ENCODE data around the gene C11orf24. TPM values are rescaled to one million over a fixed set of nuclear protein-coding genes. Genes with fewer than 3 reads are reported as not detected.
A peak's percentile ranks its signal among the peaks of the same experiment; 100 is the strongest.
"Not testable (repeated sequence)": the region's sequence is repeated elsewhere in the genome, so short reads cannot be mapped to it uniquely, and the experiment has no call there.

C11orf24 gene
- total RNA-seq, 1 donor from 2014 or later = 10.6 TPM

DNA sequence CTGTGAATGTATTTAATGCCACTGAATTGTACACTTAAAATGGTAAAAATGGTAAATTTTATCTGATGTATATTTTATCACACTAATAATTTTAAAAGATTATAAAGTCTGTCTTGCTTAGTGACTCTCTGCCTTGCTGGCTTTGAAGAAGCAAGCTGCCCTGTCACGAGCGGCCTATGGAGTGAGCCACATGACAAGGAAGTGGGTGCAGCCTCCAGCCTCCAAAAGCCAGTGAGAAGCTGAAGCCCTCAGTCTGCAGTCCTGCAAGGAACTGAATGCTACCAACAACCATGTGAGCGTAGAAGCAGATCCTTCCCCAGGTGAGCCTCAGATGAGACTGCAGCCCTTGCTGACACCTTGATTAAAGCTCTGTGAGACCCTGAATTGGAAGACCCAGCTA, 20.0 kb downstream of the C11orf24 start:
- no peak for DNase-seq

DNA sequence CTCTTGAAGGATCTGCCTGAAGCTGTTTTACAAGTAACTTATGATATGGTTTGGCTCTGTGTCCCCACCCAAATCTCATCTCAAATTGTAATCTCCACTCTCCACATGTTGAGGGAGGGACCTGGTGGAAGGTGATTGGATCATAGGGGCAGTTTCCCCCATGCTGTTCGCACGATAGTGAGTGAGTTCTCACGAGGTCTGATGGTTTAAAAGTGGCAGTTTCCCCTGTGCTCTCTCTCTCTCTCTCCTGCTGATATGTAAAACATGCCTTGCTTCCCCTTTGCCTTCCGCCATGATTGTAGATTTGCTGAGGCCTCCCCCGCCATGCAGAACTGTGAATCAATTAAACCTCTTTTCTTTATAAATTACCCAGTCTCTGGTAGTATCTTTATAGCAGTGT, 26.9 kb downstream of the C11orf24 start:
- not testable (repeated sequence) for DNase-seq

DNA sequence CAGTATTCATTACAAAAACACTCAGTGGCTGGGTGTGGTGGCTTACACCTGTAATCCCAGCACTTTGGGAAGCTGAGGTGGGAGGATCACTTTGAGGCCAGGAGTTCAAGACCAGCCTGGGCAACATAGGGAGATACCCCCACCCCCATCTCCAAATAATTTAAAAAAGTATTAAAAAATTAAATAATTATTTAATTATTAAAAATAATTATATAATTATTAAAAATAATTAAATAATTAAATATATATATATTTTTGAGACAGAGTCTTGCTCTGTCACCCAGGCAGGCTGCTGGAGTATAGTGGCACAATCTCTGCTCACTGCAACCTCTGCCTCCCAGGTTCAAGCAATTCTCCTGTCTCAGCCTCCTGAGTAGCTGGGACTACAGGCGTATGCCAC, 27.9 kb downstream of the C11orf24 start:
- DNase-seq = not testable (repeated sequence)

DNA sequence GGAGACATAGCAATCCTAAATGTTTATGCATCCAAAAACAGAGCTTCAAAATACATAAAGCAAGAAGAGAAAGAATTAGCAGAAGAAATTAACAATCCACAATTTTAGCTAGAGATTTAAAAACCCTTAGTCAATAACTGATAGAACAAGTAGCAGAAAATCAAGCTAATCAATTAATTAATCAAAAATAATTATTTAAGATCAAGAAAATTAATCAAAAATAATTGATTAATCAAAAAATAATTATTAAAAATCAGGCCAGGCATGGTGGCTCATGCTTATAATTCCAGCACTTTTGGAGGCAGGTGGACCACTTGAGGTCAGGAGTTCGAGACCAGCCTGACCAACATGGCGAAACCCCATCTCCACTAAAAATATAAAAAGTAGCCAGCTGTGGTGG, 29.2 kb downstream of the C11orf24 start:
- no peak for DNase-seq

DNA sequence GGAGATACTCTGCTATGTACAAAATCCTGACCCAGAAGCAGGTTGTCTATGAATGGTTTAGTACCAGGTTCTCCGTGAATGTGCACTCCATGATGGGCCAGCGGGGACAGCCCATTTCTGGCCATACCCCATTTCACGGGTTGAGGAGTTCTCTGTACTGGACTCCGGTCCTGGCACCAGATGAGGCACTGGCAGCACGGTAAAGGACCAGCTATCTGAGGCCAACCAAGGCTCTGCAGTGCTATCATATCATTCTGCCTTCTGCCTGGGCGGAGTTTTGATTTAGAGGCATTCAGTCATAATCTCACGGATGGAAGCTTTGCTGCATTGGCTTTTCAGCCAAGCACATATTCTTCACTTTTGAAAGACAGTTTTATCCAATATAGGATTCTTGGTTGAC, 40.2 kb downstream of the C11orf24 start:
- no peak for DNase-seq

DNA sequence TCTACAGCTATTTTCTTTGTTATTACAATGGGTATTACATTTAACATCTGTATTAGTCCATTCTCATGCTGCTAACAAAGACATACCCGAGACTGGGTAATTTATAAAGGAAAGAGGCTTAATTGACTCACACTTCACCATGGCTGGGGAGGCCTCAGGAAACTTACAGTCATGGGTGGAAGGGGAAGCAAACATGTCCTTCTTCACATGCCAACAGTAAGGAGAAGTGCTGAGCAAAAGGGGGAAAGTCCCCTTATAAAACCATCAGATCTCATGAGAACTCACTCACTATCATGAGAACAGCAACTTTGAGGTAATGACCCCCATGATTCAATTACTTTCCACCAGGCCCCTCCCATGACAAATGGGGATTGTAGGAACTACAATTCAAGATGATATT, 42.2 kb downstream of the C11orf24 start:
- DNase-seq = no peak

DNA sequence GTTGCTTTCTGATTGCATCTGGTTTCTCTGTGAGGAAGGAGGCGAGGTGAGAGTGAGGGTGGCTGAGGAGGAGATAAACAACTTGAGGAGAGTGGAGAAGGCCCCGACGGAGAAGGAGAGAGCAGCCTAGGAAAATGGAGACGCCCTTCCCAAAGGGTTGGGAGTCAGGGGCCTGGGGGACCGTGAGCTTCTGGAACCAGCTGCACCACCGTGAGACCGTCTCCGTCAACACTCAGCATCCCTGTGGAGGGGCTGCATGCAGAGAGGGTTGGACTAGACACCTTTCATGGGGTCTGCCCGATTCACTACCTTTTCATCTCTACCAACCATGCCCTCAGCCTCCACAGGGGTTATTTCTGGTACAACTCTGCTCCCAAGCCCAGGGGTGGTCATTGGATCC, 45.4 kb downstream of the C11orf24 start:
- DNase-seq = no peak

DNA sequence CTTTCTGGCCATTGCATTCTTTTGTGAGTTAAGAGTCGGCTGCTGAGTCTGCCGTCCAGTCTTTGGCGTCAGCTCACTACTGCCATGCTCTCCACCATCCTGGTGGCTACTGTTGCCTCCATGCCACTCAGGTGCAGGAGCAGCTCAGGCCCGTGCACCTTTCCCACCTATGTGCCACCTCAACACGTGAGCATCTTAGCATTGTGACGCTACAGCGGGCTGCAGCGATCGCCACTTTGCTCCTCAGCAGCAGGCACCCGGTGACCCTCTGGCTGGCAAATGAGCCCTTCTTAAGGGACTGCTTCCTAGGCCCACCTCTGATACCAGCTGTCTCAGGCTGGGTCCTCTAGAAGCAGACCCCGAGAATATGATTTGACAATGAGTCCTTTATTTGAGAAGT, 47.2 kb downstream of the C11orf24 start:
- DNase-seq = no peak

DNA sequence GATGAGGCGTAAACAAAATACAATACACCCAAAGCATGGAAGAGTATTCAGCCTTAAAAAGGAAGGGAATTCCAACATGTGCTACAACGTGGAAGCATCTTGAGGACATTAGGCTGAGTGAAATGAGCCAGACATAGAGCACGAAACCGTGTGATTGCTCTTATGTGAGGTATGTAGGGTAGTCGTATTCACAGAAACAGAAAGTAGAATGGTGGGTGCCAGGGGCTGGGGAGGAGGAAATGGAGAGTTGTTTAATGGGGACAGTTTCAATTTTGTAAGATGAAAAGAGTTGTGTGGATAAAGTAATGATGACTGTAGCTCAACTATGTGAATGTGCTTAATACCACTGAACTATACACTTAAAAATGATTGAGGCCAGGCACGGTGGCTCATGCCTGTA, 48.5 kb downstream of the C11orf24 start:
- DNase-seq = no peak

DNA sequence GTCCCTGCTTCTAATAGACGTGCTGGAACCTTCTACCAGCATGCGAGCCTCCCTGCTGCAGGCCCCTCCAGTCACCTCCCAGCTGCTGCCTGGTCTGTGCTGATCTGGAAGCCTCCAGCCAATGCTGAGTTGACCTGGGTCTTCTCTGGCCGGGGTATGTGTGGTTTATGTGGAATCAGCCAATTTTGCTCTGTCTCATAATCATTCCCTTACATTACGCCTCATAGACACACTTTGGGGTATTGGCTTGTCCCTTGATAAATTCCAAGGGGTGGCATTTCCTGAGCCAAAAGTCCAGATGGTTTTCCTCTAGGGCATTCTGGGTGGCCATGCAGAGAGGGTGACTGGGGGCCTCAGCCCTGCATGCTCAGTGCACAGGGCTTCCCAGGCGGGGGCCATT, 50.4 kb downstream of the C11orf24 start:
- no peak for DNase-seq

DNA sequence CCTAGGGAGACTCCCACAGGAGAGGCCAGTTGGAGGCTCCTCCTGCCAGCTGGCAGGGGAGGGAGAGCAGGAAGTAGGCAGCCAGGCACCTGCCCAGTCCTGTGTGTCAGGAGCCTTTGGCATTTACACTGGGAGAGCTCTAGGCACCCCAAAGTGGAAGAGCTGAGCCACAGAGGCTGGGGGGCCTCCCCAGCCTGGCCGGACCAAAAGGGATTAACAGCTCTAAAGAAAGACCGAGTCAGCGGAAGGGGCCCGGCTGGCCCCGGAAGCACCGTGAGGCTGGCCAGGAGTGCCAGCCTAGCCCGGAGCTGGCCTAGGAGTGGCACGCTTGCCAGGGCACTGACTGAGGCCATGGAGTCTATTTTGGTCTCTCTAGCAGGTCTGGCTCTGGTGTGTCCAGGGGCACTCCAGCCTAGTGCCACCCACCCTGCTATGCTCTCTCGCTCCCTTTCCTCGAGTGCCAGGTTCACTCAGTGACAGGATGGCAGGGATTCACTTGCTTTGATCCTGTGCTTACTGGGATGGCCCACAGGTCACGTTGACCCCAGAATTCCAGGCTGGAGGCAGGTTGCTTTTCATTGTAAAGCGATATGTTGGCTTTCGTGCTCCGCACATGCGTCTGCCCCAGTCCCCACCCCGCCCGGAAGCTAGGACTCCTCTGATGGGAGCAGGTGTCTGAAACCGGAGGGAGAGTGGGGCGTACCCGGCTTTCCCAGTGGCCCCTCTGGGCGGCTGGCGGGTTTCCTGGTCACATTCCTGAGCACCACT, 55.4 kb downstream of the C11orf24 start:
- DNase-seq = no peak

DNA sequence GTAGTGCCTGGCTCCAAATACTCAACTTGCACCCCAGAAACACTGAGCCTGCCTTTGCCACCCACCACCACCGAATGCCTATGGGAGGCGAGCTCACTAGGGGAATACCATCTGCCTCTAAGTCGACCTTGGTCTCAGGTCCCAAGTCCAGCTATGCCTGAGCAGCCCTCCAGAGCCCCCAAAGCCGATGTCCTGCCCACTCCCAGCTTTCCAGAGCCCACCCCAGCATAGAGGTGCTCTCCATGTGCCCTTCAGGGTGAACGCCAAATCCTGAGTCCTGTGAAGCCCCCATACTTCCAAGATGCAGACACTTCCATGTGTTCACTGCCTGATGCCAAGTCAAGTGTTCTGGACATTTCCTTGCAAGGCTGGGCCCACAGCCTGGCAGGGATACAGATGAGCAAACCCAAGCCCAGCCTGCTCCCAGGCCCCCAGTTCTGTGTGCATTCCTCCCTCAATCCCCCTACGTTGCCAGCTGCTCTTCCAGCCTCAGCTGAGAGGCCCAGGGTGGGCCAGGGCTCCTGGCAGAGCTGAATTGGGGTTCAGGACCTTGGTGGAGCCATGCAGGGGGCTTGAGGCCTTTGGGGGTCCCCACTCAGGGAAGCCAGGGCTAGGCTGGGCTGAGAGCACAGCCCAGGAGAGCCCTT, 56.1 kb downstream of the C11orf24 start:
- DNase-seq = no peak

DNA sequence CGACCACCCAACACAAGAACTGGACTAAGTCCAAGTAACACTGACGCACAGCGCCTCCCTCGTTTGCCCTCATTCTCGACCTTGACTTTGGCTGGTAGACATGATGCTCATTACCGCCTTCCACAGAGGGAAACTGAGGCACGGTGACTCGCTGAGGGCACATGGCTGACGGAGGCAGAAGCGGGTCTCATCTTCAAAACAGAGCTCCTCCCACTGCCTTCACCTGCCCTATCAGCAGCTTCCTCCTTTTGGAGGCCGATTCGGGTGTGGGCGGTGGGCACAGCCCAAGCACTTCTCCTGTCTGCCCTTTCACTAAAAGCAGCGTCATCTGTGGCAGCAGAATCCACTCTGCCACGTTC, 56.7 kb downstream of the C11orf24 start:
- DNase-seq = no peak

DNA sequence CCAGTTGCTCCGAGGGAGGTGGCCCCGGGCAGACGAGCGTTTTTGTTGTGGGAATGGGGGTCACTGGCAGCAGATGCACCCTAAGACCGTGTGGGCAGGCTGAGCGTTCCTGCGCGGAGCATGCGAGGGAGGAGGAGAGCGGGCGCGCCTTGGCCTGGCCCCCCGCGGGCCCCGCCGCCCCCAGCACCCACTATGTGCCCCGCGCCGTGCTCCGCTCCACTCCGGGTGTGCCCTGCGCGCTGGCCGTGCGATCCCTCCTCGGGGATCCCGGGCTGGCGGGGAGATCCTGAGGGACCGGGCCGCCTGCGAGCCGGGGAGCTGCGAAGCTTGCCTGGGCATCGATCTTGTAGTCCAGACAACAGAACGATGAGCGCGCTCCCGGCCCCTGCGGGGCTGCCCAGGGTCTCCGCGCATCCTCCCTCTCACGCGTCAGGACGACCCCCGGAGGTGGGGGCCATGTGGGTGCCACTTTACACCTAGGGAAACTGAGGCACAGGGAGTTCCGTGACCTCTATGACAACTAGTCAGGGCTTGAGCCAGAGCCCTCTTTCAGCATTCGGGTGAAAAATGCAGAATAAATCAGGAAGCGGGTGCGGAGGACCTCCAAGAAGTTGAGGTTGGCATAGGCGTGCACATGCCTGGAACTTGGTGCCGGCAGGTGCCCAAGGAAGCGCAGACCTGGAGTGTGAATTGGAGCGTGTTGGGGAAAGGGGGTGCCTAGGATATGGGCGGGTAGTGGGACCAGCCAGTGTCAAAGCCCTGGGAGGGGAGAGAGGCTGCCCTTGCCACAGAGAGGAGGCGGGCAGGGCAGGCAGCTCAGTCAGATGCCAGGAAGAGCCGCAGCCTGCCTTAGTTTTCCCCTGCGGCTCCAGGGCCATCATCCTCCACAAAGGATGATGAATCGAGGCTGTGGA, 57.3 kb downstream of the C11orf24 start:
- no peak for DNase-seq

DNA sequence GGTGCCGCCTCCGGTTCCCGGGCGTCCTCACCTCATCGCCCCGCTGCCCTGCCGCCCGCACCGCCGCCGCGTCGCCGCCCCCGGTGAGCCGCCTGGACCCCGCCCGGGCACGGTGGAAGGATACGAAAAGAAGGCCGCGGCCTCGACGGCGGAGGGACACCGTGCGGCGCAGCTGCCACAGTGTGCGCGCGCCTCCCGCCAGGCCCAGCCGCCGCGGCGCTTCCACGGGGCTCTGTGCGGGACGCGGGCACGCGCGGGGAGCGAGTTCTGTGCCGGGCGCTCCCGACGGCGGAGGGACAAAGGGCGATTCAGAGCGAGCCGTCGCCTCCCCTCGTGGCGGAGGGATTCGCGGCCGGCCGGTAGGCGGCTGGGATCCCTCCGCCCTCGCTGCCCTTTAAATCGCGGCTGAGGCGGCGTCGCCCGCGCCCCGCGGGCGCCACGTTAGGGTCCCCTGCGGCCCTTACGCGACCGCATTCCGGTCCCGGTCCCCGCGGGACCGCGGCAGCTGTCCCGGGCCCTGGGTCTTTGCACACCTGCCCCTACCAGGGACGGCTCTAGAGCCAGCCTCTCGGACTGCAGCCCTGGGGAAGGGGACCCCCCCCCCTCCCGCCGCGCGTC, 58.1 kb downstream of the C11orf24 start:
- DNase-seq = peak; percentile 80

DNA sequence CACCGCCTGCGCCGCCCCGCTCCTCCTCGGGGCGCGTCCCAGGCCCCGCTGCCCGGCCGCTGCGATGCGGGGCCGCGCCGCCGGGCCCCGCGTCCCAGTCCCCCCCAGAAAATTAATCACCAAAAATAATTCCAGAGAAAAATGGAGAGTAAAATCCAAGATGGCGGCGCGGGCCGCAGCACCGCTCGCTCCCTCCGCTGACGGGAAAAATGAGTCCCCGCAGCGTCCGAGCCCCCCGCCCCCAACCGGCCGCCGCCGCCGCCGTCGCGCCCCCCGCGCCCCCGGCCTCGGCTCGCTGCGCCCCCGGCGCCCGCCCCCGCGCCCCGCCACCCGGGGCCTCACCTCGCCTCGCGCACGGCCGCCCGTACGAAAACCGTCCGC, 58.6 kb downstream of the C11orf24 start, which contains the start of gene KMT5B:
TSS of gene KMT5B (minus strand) at position 162 of the 381 bp plus-strand sequence. CDS start 23,220 bp downstream, outside the sequence.
- no peak for DNase-seq

DNA sequence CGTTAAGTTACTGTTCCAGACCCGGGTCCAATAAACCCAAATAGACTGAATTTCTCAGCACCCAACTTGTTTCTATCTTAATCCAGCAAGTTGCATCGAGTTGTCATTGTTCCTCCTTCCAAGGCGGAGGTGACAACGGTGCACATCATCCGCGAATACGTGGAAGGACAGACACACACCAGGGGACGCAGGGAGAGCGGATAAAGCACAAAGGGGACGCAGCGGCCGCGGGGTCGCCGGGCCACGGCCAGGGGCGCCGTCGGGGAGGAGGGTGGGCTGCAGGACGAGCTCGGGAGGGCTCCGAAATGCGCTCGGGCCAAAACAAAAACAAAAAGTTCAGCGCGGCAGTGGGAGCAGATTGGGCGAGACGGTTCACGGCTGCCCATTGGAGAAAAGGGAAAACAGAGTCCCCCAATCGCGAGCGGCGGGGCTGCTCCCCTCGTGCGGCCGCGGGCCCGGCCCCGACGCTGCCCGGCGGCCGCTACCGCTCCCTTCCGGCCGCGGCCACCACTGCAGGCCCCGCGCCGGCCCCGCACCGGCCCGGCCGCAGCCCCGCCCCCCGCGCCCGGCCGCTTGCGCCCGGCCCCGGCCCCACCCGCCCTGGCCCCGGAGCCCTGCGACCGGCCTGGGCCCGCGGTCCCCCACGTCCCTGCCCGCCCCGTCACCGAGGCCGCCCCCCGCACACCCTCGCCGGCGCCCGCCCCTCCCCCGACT, 59.2 kb downstream of the C11orf24 start:
- peak; percentile 39 for DNase-seq

DNA sequence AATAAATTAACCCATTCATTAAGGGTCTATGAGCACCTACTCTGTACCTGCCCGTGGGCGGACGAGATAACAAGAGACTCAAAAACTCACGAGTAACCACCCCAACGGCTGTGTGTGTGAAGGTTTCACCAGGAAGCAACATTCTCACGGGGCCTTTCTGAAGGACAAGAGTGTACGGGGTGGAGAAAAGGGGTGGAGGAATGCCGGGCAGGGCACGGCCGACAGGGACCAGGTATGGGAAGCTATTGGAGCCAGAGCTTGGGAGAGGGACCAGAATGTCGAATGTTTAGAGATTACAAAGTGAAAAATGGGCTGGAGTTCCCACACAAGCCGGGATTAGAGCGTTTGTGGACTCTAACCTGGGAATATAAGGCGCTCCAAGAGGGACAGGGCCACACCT, 60.2 kb downstream of the C11orf24 start:
- DNase-seq = no peak
